GM12878 (cell line): ENCODE results near the gene ANKRD44. TPM values are rescaled to one million over a fixed set of nuclear protein-coding genes. Genes with fewer than 3 reads are reported as not detected.

ENCODE experiments used
- BRCA1 ChIP-seq: IDR thresholded peaks from 2 replicates; pipeline ENCODE4 v1.6.1; 2011; ENCODE audit warnings: low read depth, low read length, improper control_type of control experiment
- KLF5 ChIP-seq: fragments of 450-650 bp; IDR thresholded peaks from 2 replicates; pipeline ENCODE4 v1.6.1; 2014; ENCODE audit warnings: mild to moderate bottlenecking; ENCODE audit not compliant: partially characterized antibody
- MTA3 ChIP-seq: IDR thresholded peaks from 2 replicates; pipeline ENCODE4 v1.6.1; 2012; ENCODE audit warnings: low read length, inconsistent platforms, borderline replicate concordance
- NFIC ChIP-seq: IDR thresholded peaks from 2 replicates; pipeline ENCODE4 v1.6.1; 2012; ENCODE audit warnings: low read depth, mild to moderate bottlenecking, inconsistent platforms, low read length, moderate library complexity
- PAX5 ChIP-seq: IDR thresholded peaks from 2 replicates; pipeline ENCODE4 v1.6.1; 2011; ENCODE audit warnings: low read depth, low read length, borderline replicate concordance
- POLR2AphosphoS5 ChIP-seq: IDR thresholded peaks from 2 replicates; pipeline ENCODE4 v1.6.1; 2011; ENCODE audit warnings: mild to moderate bottlenecking, low read length, inconsistent platforms
- POU2F2 ChIP-seq: IDR thresholded peaks from 3 replicates; pipeline ENCODE4 v1.6.1; 2011; ENCODE audit warnings: low read depth, mild to moderate bottlenecking, low read length, borderline replicate concordance
- RBBP5 ChIP-seq: fragments of 200-600 bp; sonication (generic); conservative IDR thresholded peaks from 2 replicates; pipeline ENCODE4 v1.6.1; 2016
- SPI1 ChIP-seq: IDR thresholded peaks from 2 replicates; pipeline ENCODE4 v1.6.1; 2011; ENCODE audit warnings: low read depth, mild to moderate bottlenecking, low read length, moderate library complexity, borderline replicate concordance; ENCODE audit not compliant: insufficient read depth
- SREBF2 ChIP-seq: IDR thresholded peaks from 2 replicates; pipeline ENCODE4 v1.6.1; 2012; ENCODE audit warnings: mild to moderate bottlenecking, low read length
- SRF ChIP-seq, 2 experiments: IDR thresholded peaks; 2 replicates each; pipeline ENCODE4 v1.6.1; 2011; ENCODE audit warnings: low read depth in 2 of 2, low read length in 2 of 2, mild to moderate bottlenecking in 1 of 2, moderate library complexity in 1 of 2
- TAF1 ChIP-seq: IDR thresholded peaks from 2 replicates; pipeline ENCODE4 v1.6.1; 2011; ENCODE audit warnings: mild to moderate bottlenecking, low read depth, low read length, borderline replicate concordance
- TARDBP ChIP-seq: IDR thresholded peaks from 2 replicates; pipeline ENCODE4 v1.6.1; 2016; ENCODE audit warnings: borderline replicate concordance
- YY1 ChIP-seq: IDR thresholded peaks from 2 replicates; pipeline ENCODE4 v1.6.1; 2011; ENCODE audit warnings: low read depth, mild to moderate bottlenecking, low read length
- ZNF217 ChIP-seq: fragments of 450-650 bp; IDR thresholded peaks from 2 replicates; pipeline ENCODE4 v1.6.1; 2017; ENCODE audit warnings: antibody characterized with exemption, mild to moderate bottlenecking
- polyA plus RNA-seq, 11 experiments: library from polyadenylated mRNA; depleted of rRNA in 4 of 11; unstranded in 6 of 11; stranded (reverse) in 5 of 11; fragments of >200 nt; fragmentation: Nextera tagmentation in 4 of 11; fragmentation: Illumina TruSeq in 1 of 11; extraction: Ambion mirVana in 4 of 11; extraction: Trizol in 1 of 11; gene quantifications; 1 replicate in 1 of 11; 2 replicates in 10 of 11; pipeline versions ENCODE4 v1.2.1 to v1.2.3, GENCODE V29; 2011 to 2016; ENCODE audit warnings: inconsistent platforms in 2 of 11, missing spikeins in 2 of 11, low read depth in 1 of 11
- total RNA-seq, 4 experiments: library from RNA; depleted of rRNA in 3 of 4; stranded (reverse); fragments of >200 nt in 3 of 4; fragmentation: Illumina TruSeq in 1 of 4; extraction: Trizol in 1 of 4; gene quantifications; 2 replicates each; pipeline versions ENCODE4 v1.2.1 to v1.2.3, GENCODE V29; 2013 to 2021
- TF ChIP-seq, protein P1 (sequence below): fragments of 450-650 bp; IDR thresholded peaks from 2 replicates; pipeline ENCODE4 v1.6.1; 2018; ENCODE audit warnings: borderline replicate concordance, mild to moderate bottlenecking; ENCODE audit not compliant: partially characterized antibody
- TF ChIP-seq, protein P2 (sequence below), 3 experiments: IDR thresholded peaks in 2 of 3; conservative IDR thresholded peaks in 1 of 3; 2 replicates each; pipeline ENCODE4 v1.5.1; 2011; ENCODE audit warnings: low read depth in 3 of 3, low read length in 3 of 3, mild to moderate bottlenecking in 3 of 3, control low read depth in 2 of 3, moderate library complexity in 2 of 3, inconsistent platforms in 1 of 3, mixed read lengths in 1 of 3; ENCODE audit not compliant: control insufficient read depth in 2 of 3, insufficient read depth in 1 of 3; ENCODE audit errors: extremely low read depth in 1 of 3
- TF ChIP-seq, protein P3 (sequence below): IDR thresholded peaks from 2 replicates; pipeline ENCODE4 v1.6.1; 2012; ENCODE audit warnings: low read depth, low read length, improper control_type of control experiment
- TF ChIP-seq, protein P4 (sequence below): fragments of 450-650 bp; conservative IDR thresholded peaks from 2 replicates; pipeline ENCODE4 v1.6.1; 2017; ENCODE audit warnings: mild to moderate bottlenecking, moderate library complexity
- TF ChIP-seq, protein P5 (sequence below): fragments of 450-650 bp; IDR thresholded peaks from 2 replicates; pipeline ENCODE4 v1.6.1; 2016; ENCODE audit warnings: mild to moderate bottlenecking, moderate library complexity, borderline replicate concordance

The ANKRD44 gene
- total and polyA plus RNA-seq, 10 of the 15 experiments (the other 5 are each of a cell fraction or from before 2014, with no cell fraction given): 19.1 to 99.1 (median 59.6) TPM

DNA sequence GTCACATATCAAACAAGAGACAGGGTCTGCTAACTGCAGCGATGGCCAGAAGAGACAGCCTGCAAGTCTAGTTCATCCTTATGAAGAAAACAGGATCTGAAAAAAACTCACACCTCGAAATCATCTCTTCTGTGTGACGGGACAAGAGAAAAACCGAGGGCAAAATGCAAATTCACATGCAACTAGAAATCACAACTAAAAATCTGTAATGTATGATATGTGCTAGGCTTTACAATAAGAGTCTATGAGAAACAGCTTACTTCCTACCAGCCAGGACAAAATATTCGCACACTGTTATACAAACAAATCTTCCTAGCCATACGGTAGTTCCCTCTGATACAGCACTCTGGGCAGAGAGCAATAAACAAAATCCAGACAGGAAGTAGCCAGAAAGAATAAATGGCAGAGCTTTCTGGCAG, 48.8 kb downstream of the ANKRD44 start (continued):
- TF ChIP-seq POLR2AphosphoS5: no peak
- TF ChIP-seq, protein P1, sequence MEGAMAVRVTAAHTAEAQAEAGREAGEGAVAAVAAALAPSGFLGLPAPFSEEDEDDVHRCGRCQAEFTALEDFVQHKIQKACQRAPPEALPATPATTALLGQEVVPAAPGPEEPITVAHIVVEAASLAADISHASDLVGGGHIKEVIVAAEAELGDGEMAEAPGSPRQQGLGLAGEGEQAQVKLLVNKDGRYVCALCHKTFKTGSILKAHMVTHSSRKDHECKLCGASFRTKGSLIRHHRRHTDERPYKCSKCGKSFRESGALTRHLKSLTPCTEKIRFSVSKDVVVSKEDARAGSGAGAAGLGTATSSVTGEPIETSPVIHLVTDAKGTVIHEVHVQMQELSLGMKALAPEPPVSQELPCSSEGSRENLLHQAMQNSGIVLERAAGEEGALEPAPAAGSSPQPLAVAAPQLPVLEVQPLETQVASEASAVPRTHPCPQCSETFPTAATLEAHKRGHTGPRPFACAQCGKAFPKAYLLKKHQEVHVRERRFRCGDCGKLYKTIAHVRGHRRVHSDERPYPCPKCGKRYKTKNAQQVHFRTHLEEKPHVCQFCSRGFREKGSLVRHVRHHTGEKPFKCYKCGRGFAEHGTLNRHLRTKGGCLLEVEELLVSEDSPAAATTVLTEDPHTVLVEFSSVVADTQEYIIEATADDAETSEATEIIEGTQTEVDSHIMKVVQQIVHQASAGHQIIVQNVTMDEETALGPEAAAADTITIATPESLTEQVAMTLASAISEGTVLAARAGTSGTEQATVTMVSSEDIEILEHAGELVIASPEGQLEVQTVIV: no peak
- TF ChIP-seq YY1: no peak
- TF ChIP-seq TAF1: no peak
- TF ChIP-seq TARDBP: no peak
- 0 out of 2 replicates have a peak, but pooled peaks have one; percentile 5 for TF ChIP-seq ZNF217
- TF ChIP-seq, protein P2, sequence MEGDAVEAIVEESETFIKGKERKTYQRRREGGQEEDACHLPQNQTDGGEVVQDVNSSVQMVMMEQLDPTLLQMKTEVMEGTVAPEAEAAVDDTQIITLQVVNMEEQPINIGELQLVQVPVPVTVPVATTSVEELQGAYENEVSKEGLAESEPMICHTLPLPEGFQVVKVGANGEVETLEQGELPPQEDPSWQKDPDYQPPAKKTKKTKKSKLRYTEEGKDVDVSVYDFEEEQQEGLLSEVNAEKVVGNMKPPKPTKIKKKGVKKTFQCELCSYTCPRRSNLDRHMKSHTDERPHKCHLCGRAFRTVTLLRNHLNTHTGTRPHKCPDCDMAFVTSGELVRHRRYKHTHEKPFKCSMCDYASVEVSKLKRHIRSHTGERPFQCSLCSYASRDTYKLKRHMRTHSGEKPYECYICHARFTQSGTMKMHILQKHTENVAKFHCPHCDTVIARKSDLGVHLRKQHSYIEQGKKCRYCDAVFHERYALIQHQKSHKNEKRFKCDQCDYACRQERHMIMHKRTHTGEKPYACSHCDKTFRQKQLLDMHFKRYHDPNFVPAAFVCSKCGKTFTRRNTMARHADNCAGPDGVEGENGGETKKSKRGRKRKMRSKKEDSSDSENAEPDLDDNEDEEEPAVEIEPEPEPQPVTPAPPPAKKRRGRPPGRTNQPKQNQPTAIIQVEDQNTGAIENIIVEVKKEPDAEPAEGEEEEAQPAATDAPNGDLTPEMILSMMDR (IDR thresholded peaks at IDR 0.05 in 2 of 3, conservative IDR thresholded peaks at IDR 0.05 in 1 of 3; ENCODE audit: control insufficient read depth in 2 of 3, extremely low read depth in 1 of 3, insufficient read depth in 1 of 3, low read depth in 3 of 3, low read length in 3 of 3): no peak
- TF ChIP-seq SPI1: peak; percentile 73
- TF ChIP-seq SRF (IDR thresholded peaks at IDR 0.05; ENCODE audit: low read depth in 2 of 2, low read length in 2 of 2): no peak
- TF ChIP-seq, protein P3, sequence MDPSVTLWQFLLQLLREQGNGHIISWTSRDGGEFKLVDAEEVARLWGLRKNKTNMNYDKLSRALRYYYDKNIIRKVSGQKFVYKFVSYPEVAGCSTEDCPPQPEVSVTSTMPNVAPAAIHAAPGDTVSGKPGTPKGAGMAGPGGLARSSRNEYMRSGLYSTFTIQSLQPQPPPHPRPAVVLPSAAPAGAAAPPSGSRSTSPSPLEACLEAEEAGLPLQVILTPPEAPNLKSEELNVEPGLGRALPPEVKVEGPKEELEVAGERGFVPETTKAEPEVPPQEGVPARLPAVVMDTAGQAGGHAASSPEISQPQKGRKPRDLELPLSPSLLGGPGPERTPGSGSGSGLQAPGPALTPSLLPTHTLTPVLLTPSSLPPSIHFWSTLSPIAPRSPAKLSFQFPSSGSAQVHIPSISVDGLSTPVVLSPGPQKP: no peak
- no peak for TF ChIP-seq RBBP5
- no peak for TF ChIP-seq SREBF2
- TF ChIP-seq MTA3: no peak
- TF ChIP-seq, protein P4, sequence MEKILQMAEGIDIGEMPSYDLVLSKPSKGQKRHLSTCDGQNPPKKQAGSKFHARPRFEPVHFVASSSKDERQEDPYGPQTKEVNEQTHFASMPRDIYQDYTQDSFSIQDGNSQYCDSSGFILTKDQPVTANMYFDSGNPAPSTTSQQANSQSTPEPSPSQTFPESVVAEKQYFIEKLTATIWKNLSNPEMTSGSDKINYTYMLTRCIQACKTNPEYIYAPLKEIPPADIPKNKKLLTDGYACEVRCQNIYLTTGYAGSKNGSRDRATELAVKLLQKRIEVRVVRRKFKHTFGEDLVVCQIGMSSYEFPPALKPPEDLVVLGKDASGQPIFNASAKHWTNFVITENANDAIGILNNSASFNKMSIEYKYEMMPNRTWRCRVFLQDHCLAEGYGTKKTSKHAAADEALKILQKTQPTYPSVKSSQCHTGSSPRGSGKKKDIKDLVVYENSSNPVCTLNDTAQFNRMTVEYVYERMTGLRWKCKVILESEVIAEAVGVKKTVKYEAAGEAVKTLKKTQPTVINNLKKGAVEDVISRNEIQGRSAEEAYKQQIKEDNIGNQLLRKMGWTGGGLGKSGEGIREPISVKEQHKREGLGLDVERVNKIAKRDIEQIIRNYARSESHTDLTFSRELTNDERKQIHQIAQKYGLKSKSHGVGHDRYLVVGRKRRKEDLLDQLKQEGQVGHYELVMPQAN: no peak
- no peak for TF ChIP-seq NFIC
- no peak for TF ChIP-seq PAX5
- no peak for TF ChIP-seq BRCA1
- no peak for TF ChIP-seq KLF5
- peak; percentile 90; the same call in 2 of the 3 replicates for TF ChIP-seq POU2F2
- TF ChIP-seq, protein P5, sequence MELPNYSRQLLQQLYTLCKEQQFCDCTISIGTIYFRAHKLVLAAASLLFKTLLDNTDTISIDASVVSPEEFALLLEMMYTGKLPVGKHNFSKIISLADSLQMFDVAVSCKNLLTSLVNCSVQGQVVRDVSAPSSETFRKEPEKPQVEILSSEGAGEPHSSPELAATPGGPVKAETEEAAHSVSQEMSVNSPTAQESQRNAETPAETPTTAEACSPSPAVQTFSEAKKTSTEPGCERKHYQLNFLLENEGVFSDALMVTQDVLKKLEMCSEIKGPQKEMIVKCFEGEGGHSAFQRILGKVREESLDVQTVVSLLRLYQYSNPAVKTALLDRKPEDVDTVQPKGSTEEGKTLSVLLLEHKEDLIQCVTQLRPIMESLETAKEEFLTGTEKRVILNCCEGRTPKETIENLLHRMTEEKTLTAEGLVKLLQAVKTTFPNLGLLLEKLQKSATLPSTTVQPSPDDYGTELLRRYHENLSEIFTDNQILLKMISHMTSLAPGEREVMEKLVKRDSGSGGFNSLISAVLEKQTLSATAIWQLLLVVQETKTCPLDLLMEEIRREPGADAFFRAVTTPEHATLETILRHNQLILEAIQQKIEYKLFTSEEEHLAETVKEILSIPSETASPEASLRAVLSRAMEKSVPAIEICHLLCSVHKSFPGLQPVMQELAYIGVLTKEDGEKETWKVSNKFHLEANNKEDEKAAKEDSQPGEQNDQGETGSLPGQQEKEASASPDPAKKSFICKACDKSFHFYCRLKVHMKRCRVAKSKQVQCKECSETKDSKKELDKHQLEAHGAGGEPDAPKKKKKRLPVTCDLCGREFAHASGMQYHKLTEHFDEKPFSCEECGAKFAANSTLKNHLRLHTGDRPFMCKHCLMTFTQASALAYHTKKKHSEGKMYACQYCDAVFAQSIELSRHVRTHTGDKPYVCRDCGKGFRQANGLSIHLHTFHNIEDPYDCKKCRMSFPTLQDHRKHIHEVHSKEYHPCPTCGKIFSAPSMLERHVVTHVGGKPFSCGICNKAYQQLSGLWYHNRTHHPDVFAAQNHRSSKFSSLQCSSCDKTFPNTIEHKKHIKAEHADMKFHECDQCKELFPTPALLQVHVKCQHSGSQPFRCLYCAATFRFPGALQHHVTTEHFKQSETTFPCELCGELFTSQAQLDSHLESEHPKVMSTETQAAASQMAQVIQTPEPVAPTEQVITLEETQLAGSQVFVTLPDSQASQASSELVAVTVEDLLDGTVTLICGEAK: 0 out of 2 replicates have a peak, but pooled peaks have one; percentile 12
